Spinal cord (tissue), 10 donors: Measurements from ENCODE around the gene CEP68. TPM values are rescaled to one million over a fixed set of nuclear protein-coding genes. Genes with fewer than 3 reads are reported as not detected.

Source experiments
- DNase-seq, 6 donors: peaks; one replicate each; pipeline versions ENCODE4 v3.0.0 to v3.0.0-alpha.2; 2013 to 2015; ENCODE audit warnings: low spot score in 6 of 6, low read depth in 4 of 6
- H3K27ac ChIP-seq: one replicate; pipeline ENCODE4 v1.5.1; 2013; ENCODE audit warnings: low read depth, low read length, control low read depth
- H3K27me3 ChIP-seq: one replicate; pipeline ENCODE4 v1.6.1; 2013; ENCODE audit warnings: low read length; ENCODE audit not compliant: control insufficient read depth, insufficient read depth
- H3K36me3 ChIP-seq: one replicate; pipeline ENCODE4 v1.6.1; 2013; ENCODE audit warnings: low read length; ENCODE audit not compliant: control insufficient read depth, insufficient read depth
- H3K4me1 ChIP-seq: one replicate; pipeline ENCODE4 v1.6.1; 2013; ENCODE audit warnings: low read length; ENCODE audit not compliant: control insufficient read depth, insufficient read depth
- H3K4me3 ChIP-seq: one replicate; pipeline ENCODE4 v1.5.1; 2013; ENCODE audit warnings: low read depth, low read length, control low read depth
- H3K9me3 ChIP-seq: one replicate; pipeline ENCODE4 v1.6.1; 2013; ENCODE audit warnings: low read length; ENCODE audit not compliant: control insufficient read depth, insufficient read depth
- WGBS: methylation state at CpG from one replicate; pipeline ENCODE4 v1.1.5; 2013; ENCODE audit warnings: missing lambda C conversion rate; ENCODE audit not compliant: insufficient coverage; 5-methylcytosine and 5-hydroxymethylcytosine counted together
- polyA plus RNA-seq, 2 donors: library from polyadenylated mRNA; unstranded; fragments of 120-200 nt; gene quantifications; one replicate each; pipeline ENCODE4 v1.2.1, GENCODE V29; 2013; ENCODE audit not compliant: insufficient read length in 2 of 2
- total RNA-seq, 2 donors: library from RNA; depleted of rRNA in 1 of 2; stranded (reverse); fragments of 120-200 nt in 1 of 2; fragments of >200 nt in 1 of 2; gene quantifications; one replicate each; pipeline versions ENCODE4 v1.2.3 to v1.2.4, GENCODE V29; 2013 to 2014
- donor health status: healthy.

The CEP68 gene
- total and polyA plus RNA-seq, 4 donors: 30.0 to 39.2 (median 33.6) TPM

GRCh38 chr2:65020943-65021528 is 35.2 kb upstream of the CEP68 start:
- H3K27me3 ChIP-seq: no peaks in the 10 kb centered on the region
- H3K4me3 ChIP-seq: no peak overlapping the region
- peaks cover 8% of the 10 kb centered on the region for H3K4me1 ChIP-seq
- no peak overlapping the region for H3K27ac ChIP-seq
- no peaks in the 10 kb centered on the region for H3K9me3 ChIP-seq
- 90% methylated on average over 11 of the region's 11 CpGs for WGBS
- no peak for DNase-seq
- H3K36me3 ChIP-seq: peaks cover 45% of the 10 kb centered on the region

GRCh38 chr2:65021709-65022108 is 34.5 kb upstream of the CEP68 start:
- Histone ChIP-seq H3K4me1 (peaks cover 2% of the 10 kb centered on the region), H3K36me3 (peaks cover 39% of the 10 kb centered on the region), H3K27ac (no peak overlapping the region), H3K4me3 (no peak overlapping the region), H3K27me3 (no peaks in the 10 kb centered on the region), H3K9me3 (no peaks in the 10 kb centered on the region)
- WGBS: 75% methylated on average over 3 of the region's 4 CpGs
- no peak for DNase-seq

DNA sequence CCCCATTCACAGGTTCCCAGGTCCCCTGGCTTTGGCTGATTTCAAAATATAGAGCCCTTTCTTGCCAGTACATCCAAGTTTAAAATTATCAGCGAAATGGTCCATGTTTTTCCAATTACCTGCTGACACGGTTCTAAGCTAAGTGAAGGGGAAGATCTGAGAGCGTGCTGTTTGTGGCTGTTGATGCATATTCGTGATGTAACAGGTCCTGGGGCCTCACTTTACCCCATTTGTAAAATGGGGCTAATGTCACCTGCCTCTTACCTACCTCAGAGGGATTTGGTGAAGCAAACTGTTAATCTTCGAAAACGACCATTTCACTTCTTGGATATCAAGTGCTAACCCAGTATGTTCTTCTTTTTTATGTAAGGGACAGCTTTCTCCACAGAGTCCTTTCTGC is 34.0 kb upstream of the CEP68 start:
- Histone ChIP-seq H3K27ac (no peak overlapping the region), H3K4me1 (peaks cover 4% of the 10 kb centered on the region), H3K27me3 (no peaks in the 10 kb centered on the region), H3K36me3 (peaks cover 39% of the 10 kb centered on the region), H3K9me3 (no peaks in the 10 kb centered on the region), H3K4me3 (no peak overlapping the region)
- WGBS: no CpG with 5 or more reads among the region's 6 CpGs
- DNase-seq: no peak

GRCh38 chr2:65023742-65024141 is 32.5 kb upstream of the CEP68 start:
- H3K27ac ChIP-seq: no peak overlapping the region
- no peak overlapping the region for H3K4me3 ChIP-seq
- peaks cover 29% of the 10 kb centered on the region for H3K36me3 ChIP-seq
- no peak for DNase-seq
- no peaks in the 10 kb centered on the region for H3K9me3 ChIP-seq
- 86% methylated on average over 7 of the region's 8 CpGs for whole genome bisulfite sequencing
- peaks cover 4% of the 10 kb centered on the region for H3K4me1 ChIP-seq
- H3K27me3 ChIP-seq: no peaks in the 10 kb centered on the region

DNA sequence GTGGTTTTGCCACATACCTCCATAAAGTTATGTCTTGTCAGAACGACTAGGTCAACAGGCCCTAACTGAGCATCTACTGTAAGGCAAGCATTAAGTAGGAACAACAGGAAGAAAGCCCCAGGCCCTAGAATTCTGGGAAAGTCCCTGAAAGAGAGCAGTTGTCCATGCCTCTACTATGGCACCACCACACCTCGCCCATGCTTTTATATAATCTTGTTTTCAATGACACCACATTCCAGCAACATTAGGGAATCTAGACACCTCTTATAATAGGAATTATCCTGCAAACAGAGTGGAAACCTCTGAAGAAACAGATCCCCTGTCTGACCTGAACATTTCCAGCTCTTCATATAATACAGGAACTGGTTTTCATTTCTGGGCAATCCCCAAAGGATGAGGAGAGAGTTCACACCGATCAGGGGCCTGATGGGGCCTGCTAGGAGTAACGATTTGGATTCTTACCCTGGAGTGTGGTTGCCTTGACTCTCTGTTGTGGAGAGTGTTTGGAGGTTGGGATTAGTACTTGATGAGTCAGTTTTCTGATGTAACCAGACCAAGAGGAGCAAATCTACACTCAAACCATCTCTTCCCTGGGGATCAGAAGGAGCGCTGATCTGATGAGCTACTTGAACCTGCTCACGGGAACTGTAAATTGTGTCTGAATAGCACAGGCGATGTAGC is 31.9 kb upstream of the CEP68 start:
- Histone ChIP-seq H3K27ac (no peak overlapping the region), H3K27me3 (no peaks in the 10 kb centered on the region), H3K9me3 (no peaks in the 10 kb centered on the region), H3K4me1 (peaks cover 4% of the 10 kb centered on the region), H3K36me3 (peaks cover 23% of the 10 kb centered on the region), H3K4me3 (no peak overlapping the region)
- 88% methylated on average over 7 of the region's 7 CpGs for WGBS
- no peak for DNase-seq

- WGBS: 86% methylated on average over 4 of the region's 8 CpGs
- H3K27me3 ChIP-seq: no peaks in the 10 kb centered on the region
Observed at GRCh38 chr2:65025453-65026123, 30.6 kb upstream of the CEP68 start.

DNA sequence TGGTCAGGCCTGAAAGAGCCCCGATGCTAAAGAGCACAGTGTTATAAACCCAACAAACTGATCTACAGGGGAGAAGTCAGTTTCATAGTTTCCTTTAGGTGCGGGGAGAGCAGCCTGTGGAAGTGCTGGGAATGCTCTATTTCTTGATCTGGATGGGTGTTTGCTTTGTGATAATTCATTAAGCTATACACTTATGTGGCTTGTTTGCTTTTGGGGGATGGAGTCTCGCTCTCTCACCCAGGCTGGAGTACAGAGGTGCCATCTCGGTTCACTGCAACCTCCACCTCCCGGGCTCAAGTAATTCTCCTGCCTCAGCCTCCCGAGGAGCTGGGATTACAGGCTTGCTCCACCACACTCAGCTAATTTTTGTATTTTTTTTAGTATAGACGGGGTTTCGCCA is 30.1 kb upstream of the CEP68 start:
- Histone ChIP-seq H3K27me3 (no peaks in the 10 kb centered on the region), H3K36me3 (peaks cover 8% of the 10 kb centered on the region), H3K27ac (no peak overlapping the region), H3K9me3 (no peaks in the 10 kb centered on the region), H3K4me1 (peaks cover 6% of the 10 kb centered on the region), H3K4me3 (no peak overlapping the region)
- no CpG with 5 or more reads among the region's 8 CpGs for WGBS
- no peak for DNase-seq

More at GRCh38 chr2:65025453-65026123, 30.6 kb upstream of the CEP68 start:
- no peak for DNase-seq
- Histone ChIP-seq H3K27ac (no peak overlapping the region), H3K9me3 (no peaks in the 10 kb centered on the region), H3K36me3 (peaks cover 14% of the 10 kb centered on the region), H3K4me1 (peaks cover 6% of the 10 kb centered on the region), H3K4me3 (no peak overlapping the region)

- H3K4me3 ChIP-seq: no peak overlapping the region
- WGBS: 93% methylated on average over 10 of the region's 13 CpGs
- no peak for DNase-seq
- H3K4me1 ChIP-seq: peaks cover 11% of the 10 kb centered on the region
- peaks cover 2% of the 10 kb centered on the region for H3K36me3 ChIP-seq
- H3K27ac ChIP-seq: no peak overlapping the region
- H3K27me3 ChIP-seq: no peaks in the 10 kb centered on the region
- no peaks in the 10 kb centered on the region for H3K9me3 ChIP-seq
Observed at GRCh38 chr2:65026704-65027464, 29.3 kb upstream of the CEP68 start.

GRCh38 chr2:65027616-65028244 is 28.5 kb upstream of the CEP68 start:
- no peak overlapping the region for H3K27ac ChIP-seq
- WGBS: 88% methylated on average over 1 of the region's 8 CpGs

More at GRCh38 chr2:65027616-65028244, 28.5 kb upstream of the CEP68 start:
- Histone ChIP-seq H3K4me3 (no peak overlapping the region), H3K4me1 (peaks cover 17% of the 10 kb centered on the region), H3K36me3 (peaks cover 2% of the 10 kb centered on the region), H3K27me3 (no peaks in the 10 kb centered on the region), H3K9me3 (no peaks in the 10 kb centered on the region)
- no peak for DNase-seq
